Thoracic aorta (tissue), 2 donors: ENCODE data around the gene SNORC. TPM values are rescaled to one million over a fixed set of nuclear protein-coding genes. Genes with fewer than 3 reads are reported as not detected.

Experiments used
- ATAC-seq: fragments of 150-250 bp; one replicate; pipeline ENCODE4 v1.8.0; 2017; ENCODE audit warnings: low read depth; ENCODE audit not compliant: insufficient number of reproducible peaks, low FRiP score
- DNase-seq: peaks from one replicate; pipeline ENCODE4 v3.0.0-alpha.2; 2020; ENCODE audit warnings: low spot score
- H3K27ac ChIP-seq, 2 donors: fragments of 200-600 bp; sonication (generic); 1 replicate in 1 of 2; 2 replicates in 1 of 2; pipeline ENCODE4 v1.5.1; 2016; ENCODE audit warnings: mild to moderate bottlenecking in 2 of 2, moderate library complexity in 2 of 2
- H3K27me3 ChIP-seq: fragments of 200-600 bp; sonication (generic); replicated peaks from 2 replicates; pipeline ENCODE4 v1.6.0; 2016; ENCODE audit warnings: mild to moderate bottlenecking; ENCODE audit not compliant: insufficient read depth
- H3K36me3 ChIP-seq: fragments of 200-600 bp; sonication (generic); one replicate; pipeline ENCODE4 v1.5.1; 2016
- H3K4me1 ChIP-seq, 2 donors: fragments of 200-600 bp; sonication (generic); 1 replicate in 1 of 2; 2 replicates in 1 of 2; pipeline versions ENCODE4 v1.5.1 to v1.6.0; 2016; ENCODE audit warnings: low read depth in 2 of 2, mild to moderate bottlenecking in 1 of 2; ENCODE audit not compliant: control insufficient read depth in 1 of 2
- H3K4me3 ChIP-seq: fragments of 200-600 bp; sonication (generic); 2 replicates; pipeline ENCODE4 v1.5.1; 2016; ENCODE audit warnings: mild to moderate bottlenecking
- H3K9me3 ChIP-seq: fragments of 200-600 bp; sonication (generic); 2 replicates; pipeline ENCODE4 v1.5.1; 2016
- CTCF ChIP-seq: fragments of 200-600 bp; sonication (generic); IDR thresholded peaks from one replicate; pipeline ENCODE4 v1.5.1; 2019; ENCODE audit warnings: antibody characterized with exemption
- total RNA-seq, 2 donors: library from RNA; depleted of rRNA; stranded (reverse); fragments of >200 nt; gene quantifications; one replicate each; pipeline versions ENCODE4 v1.1.0 to v1.2.3, GENCODE V29; 2016

SNORC gene
- total RNA-seq, 2 donors from 2014 or later = 0.41 to 0.63 TPM

- TF ChIP-seq CTCF = no peak
- H3K9me3 ChIP-seq = no peaks in the 10 kb centered on the region
- DNase-seq (no peak), ATAC-seq (no peak)
- H3K36me3 ChIP-seq = no peaks in the 10 kb centered on the region
- no peak overlapping the region for H3K4me3 ChIP-seq
- no peaks in the 10 kb centered on the region for H3K27me3 ChIP-seq
- H3K27ac ChIP-seq = no peak overlapping the region
- H3K4me1 ChIP-seq = peaks cover 3 to 11% of the 10 kb centered on the region in 2 donors
Measured at GRCh38 chr2:232871835-232872736, 2.0 kb downstream of the SNORC start.

- Histone ChIP-seq H3K27me3 (no peaks in the 10 kb centered on the region), H3K27ac (no peak overlapping the region), H3K4me1 (peaks cover 3 to 11% of the 10 kb centered on the region in 2 donors), H3K36me3 (no peaks in the 10 kb centered on the region), H3K9me3 (no peaks in the 10 kb centered on the region), H3K4me3 (no peak overlapping the region)
- no peak for TF ChIP-seq CTCF
- DNase-seq (no peak), ATAC-seq (no peak)
Measured at GRCh38 chr2:232872826-232873225, 2.8 kb downstream of the SNORC start.

- ATAC-seq (no peak), DNase-seq (no peak)
- Histone ChIP-seq H3K9me3 (no peaks in the 10 kb centered on the region), H3K4me3 (no peak overlapping the region), H3K36me3 (no peaks in the 10 kb centered on the region), H3K27ac (no peak overlapping the region), H3K4me1 (peaks cover 3 to 11% of the 10 kb centered on the region in 2 donors), H3K27me3 (no peaks in the 10 kb centered on the region)
- TF ChIP-seq CTCF = no peak
Measured at GRCh38 chr2:232873292-232873908, 3.3 kb downstream of the SNORC start.

- H3K4me3 ChIP-seq = no peak overlapping the region
- DNase-seq = no peak
Measured at GRCh38 chr2:232873909-232874641, 4.0 kb downstream of the SNORC start.

More at GRCh38 chr2:232873909-232874641, 4.0 kb downstream of the SNORC start:
- ATAC-seq = no peak
- TF ChIP-seq CTCF = no peak
- H3K27me3 ChIP-seq = no peaks in the 10 kb centered on the region
- no peaks in the 10 kb centered on the region for H3K9me3 ChIP-seq
- peaks cover 3 to 11% of the 10 kb centered on the region in 2 donors for H3K4me1 ChIP-seq
- no peak overlapping the region for H3K27ac ChIP-seq
- no peaks in the 10 kb centered on the region for H3K36me3 ChIP-seq
